ENCODE results near the gene SETD1A. TPM values are rescaled to one million over a fixed set of nuclear protein-coding genes. Genes with fewer than 3 reads are reported as not detected.

The SETD1A gene
- total RNA-seq, 1 donor from 2014 or later = 7.2 TPM

GRCh38 chr16:30979170-30980022, 21.8 kb downstream of the SETD1A start:
- H3K27me3 ChIP-seq (ENCODE audit: control insufficient read depth, insufficient read depth, low read length) = no peaks in the 10 kb centered on the region
- no peak overlapping the region for H3K4me3 ChIP-seq (ENCODE audit: low read depth, low read length)
- peaks cover 4% of the 10 kb centered on the region for H3K36me3 ChIP-seq (ENCODE audit: control insufficient read depth, insufficient read depth, low read length)
- no peak for TF ChIP-seq CTCF (IDR thresholded peaks at IDR 0.05; ENCODE audit: insufficient read depth, low read length, poor library complexity, severe bottlenecking)
- DNase-seq (ENCODE audit: low read depth) = no peak

- no peak for DNase-seq (ENCODE audit: low read depth)
- no peak overlapping the region for H3K4me3 ChIP-seq (ENCODE audit: low read depth, low read length)
- TF ChIP-seq CTCF (IDR thresholded peaks at IDR 0.05; ENCODE audit: insufficient read depth, low read length, poor library complexity, severe bottlenecking) = no peak
- H3K36me3 ChIP-seq (ENCODE audit: control insufficient read depth, insufficient read depth, low read length) = peaks cover 6% of the 10 kb centered on the region
- H3K27me3 ChIP-seq (ENCODE audit: control insufficient read depth, insufficient read depth, low read length) = no peaks in the 10 kb centered on the region
Measured at GRCh38 chr16:30980023-30980371, 22.4 kb downstream of the SETD1A start.

- no peak for TF ChIP-seq CTCF (IDR thresholded peaks at IDR 0.05; ENCODE audit: insufficient read depth, low read length, poor library complexity, severe bottlenecking)
- Histone ChIP-seq H3K27me3 (ENCODE audit: control insufficient read depth, insufficient read depth, low read length) (no peaks in the 10 kb centered on the region), H3K36me3 (ENCODE audit: control insufficient read depth, insufficient read depth, low read length) (peaks cover 6% of the 10 kb centered on the region), H3K4me3 (ENCODE audit: low read depth, low read length) (no peak overlapping the region)
- no peak for DNase-seq (ENCODE audit: low read depth)
Measured at GRCh38 chr16:30980434-30980833, 22.9 kb downstream of the SETD1A start.

GRCh38 chr16:30980959-30981358, 23.4 kb downstream of the SETD1A start:
- peaks cover 6% of the 10 kb centered on the region for H3K36me3 ChIP-seq (ENCODE audit: control insufficient read depth, insufficient read depth, low read length)
- TF ChIP-seq CTCF (IDR thresholded peaks at IDR 0.05; ENCODE audit: insufficient read depth, low read length, poor library complexity, severe bottlenecking) = no peak

GRCh38 chr16:30982548-30983288, 25.2 kb downstream of the SETD1A start:
- TF ChIP-seq CTCF (IDR thresholded peaks at IDR 0.05; ENCODE audit: insufficient read depth, low read length, poor library complexity, severe bottlenecking) = no peak
- H3K27me3 ChIP-seq (ENCODE audit: control insufficient read depth, insufficient read depth, low read length) = no peaks in the 10 kb centered on the region
- no peak for DNase-seq (ENCODE audit: low read depth)
- peaks cover 5% of the 10 kb centered on the region for H3K36me3 ChIP-seq (ENCODE audit: control insufficient read depth, insufficient read depth, low read length)
- no peak overlapping the region for H3K4me3 ChIP-seq (ENCODE audit: low read depth, low read length)

More at GRCh38 chr16:30980959-30981358, 23.4 kb downstream of the SETD1A start:
- no peak overlapping the region for H3K4me3 ChIP-seq (ENCODE audit: low read depth, low read length)
- no peak for DNase-seq (ENCODE audit: low read depth)
- no peaks in the 10 kb centered on the region for H3K27me3 ChIP-seq (ENCODE audit: control insufficient read depth, insufficient read depth, low read length)
